ENCODE data around the gene BCAS3. TPM values are rescaled to one million over a fixed set of nuclear protein-coding genes. Genes with fewer than 3 reads are reported as not detected.

BCAS3 gene
- total and polyA plus RNA-seq, 2 experiments from 2014 or later: 18.0 to 20.2 TPM

- H3K4me2 ChIP-seq (ENCODE audit: unreplicated experiment): no peak overlapping the region
- H4K20me1 ChIP-seq (ENCODE audit: insufficient read depth): no peaks in the 10 kb centered on the region
- no peak overlapping the region for H3K4me3 ChIP-seq
- H2AFZ ChIP-seq: no peak overlapping the region
- in situ Hi-C loops (cut with MboI): no loop called here
- H3F3A ChIP-seq (ENCODE audit: insufficient read depth): no peaks in the 10 kb centered on the region
- no peaks in the 10 kb centered on the region for H3K27me3 ChIP-seq (replicated peaks; ENCODE audit: insufficient read depth)
- H3K9me3 ChIP-seq (ENCODE audit: low read depth): no peaks in the 10 kb centered on the region
- no peaks in the 10 kb centered on the region for H3K36me3 ChIP-seq (ENCODE audit: low read depth)
- no peak for TF ChIP-seq EZH2 (IDR thresholded peaks at IDR 0.05; ENCODE audit: insufficient read depth, poor library complexity, severe bottlenecking)
- TF ChIP-seq EZH2phosphoT487 (IDR thresholded peaks at IDR 0.05; ENCODE audit: insufficient read depth, low read depth): no peak
- H3K4me1 ChIP-seq (ENCODE audit: insufficient read depth): no peaks in the 10 kb centered on the region
- no peaks in the 10 kb centered on the region for H3K79me2 ChIP-seq (ENCODE audit: insufficient read depth)
- no peak overlapping the region for H3K27ac ChIP-seq
- 76 to 89% methylated on average over 2 of the region's 2 CpGs for WGBS, 2 experiments (ENCODE audit: low coverage in 1 of 2, low lambda C conversion rate in 2 of 2, missing lambda C conversion rate in 2 of 2)
- no peak for DNase-seq
- no peak overlapping the region for H3K9ac ChIP-seq
- no peaks in the 10 kb centered on the region for H3K9me2 ChIP-seq (ENCODE audit: insufficient read depth)
These were observed 242.5 kb downstream of the BCAS3 start for GRCh38 chr17:60920107-60920506.

GRCh38 chr17:60923000-60923399 is 245.3 kb downstream of the BCAS3 start:
- H3K4me2 ChIP-seq (ENCODE audit: unreplicated experiment): no peak overlapping the region
- H3K4me3 ChIP-seq: no peak overlapping the region
- H3K27ac ChIP-seq: no peak overlapping the region
- no peaks in the 10 kb centered on the region for H3F3A ChIP-seq (ENCODE audit: insufficient read depth)
- no peak overlapping the region for H3K9ac ChIP-seq
- no peak for DNase-seq
- 95 to 100% methylated on average over 1 of the region's 1 CpG for WGBS, 2 experiments (ENCODE audit: low coverage in 1 of 2, low lambda C conversion rate in 2 of 2, missing lambda C conversion rate in 2 of 2)
- in situ Hi-C loops (cut with MboI): no loop called here
- no peaks in the 10 kb centered on the region for H3K9me3 ChIP-seq (ENCODE audit: low read depth)
- H3K27me3 ChIP-seq (replicated peaks; ENCODE audit: insufficient read depth): no peaks in the 10 kb centered on the region
- no peaks in the 10 kb centered on the region for H3K4me1 ChIP-seq (ENCODE audit: insufficient read depth)
- H4K20me1 ChIP-seq (ENCODE audit: insufficient read depth): no peaks in the 10 kb centered on the region
- TF ChIP-seq EZH2phosphoT487 (IDR thresholded peaks at IDR 0.05; ENCODE audit: insufficient read depth, low read depth) (no peak), EZH2 (IDR thresholded peaks at IDR 0.05; ENCODE audit: insufficient read depth, poor library complexity, severe bottlenecking) (no peak)
- no peaks in the 10 kb centered on the region for H3K9me2 ChIP-seq (ENCODE audit: insufficient read depth)
- H3K36me3 ChIP-seq (ENCODE audit: low read depth): no peaks in the 10 kb centered on the region
- H3K79me2 ChIP-seq (ENCODE audit: insufficient read depth): no peaks in the 10 kb centered on the region
- no peak overlapping the region for H2AFZ ChIP-seq

GRCh38 chr17:60926466-60927183 is 249.0 kb downstream of the BCAS3 start:
- DNase-seq: no peak
- 79 to 84% methylated on average over 3 of the region's 3 CpGs for WGBS, 2 experiments (ENCODE audit: low coverage in 1 of 2, low lambda C conversion rate in 2 of 2, missing lambda C conversion rate in 2 of 2)
- no peaks in the 10 kb centered on the region for H3K79me2 ChIP-seq (ENCODE audit: insufficient read depth)
- no peaks in the 10 kb centered on the region for H3F3A ChIP-seq (ENCODE audit: insufficient read depth)
- no peaks in the 10 kb centered on the region for H3K9me3 ChIP-seq (ENCODE audit: low read depth)
- H3K27me3 ChIP-seq (replicated peaks; ENCODE audit: insufficient read depth): no peaks in the 10 kb centered on the region
- no peaks in the 10 kb centered on the region for H3K4me1 ChIP-seq (ENCODE audit: insufficient read depth)
- in situ Hi-C loops (cut with MboI): no loop called here
- H3K9ac ChIP-seq: no peak overlapping the region
- no peaks in the 10 kb centered on the region for H4K20me1 ChIP-seq (ENCODE audit: insufficient read depth)
- H3K4me3 ChIP-seq: no peak overlapping the region
- TF ChIP-seq EZH2 (IDR thresholded peaks at IDR 0.05; ENCODE audit: insufficient read depth, poor library complexity, severe bottlenecking): no peak
- no peak for TF ChIP-seq EZH2phosphoT487 (IDR thresholded peaks at IDR 0.05; ENCODE audit: insufficient read depth, low read depth)
- no peaks in the 10 kb centered on the region for H3K9me2 ChIP-seq (ENCODE audit: insufficient read depth)
- H3K4me2 ChIP-seq (ENCODE audit: unreplicated experiment): no peak overlapping the region
- no peaks in the 10 kb centered on the region for H3K36me3 ChIP-seq (ENCODE audit: low read depth)
- no peak overlapping the region for H2AFZ ChIP-seq
- no peak overlapping the region for H3K27ac ChIP-seq

DNA sequence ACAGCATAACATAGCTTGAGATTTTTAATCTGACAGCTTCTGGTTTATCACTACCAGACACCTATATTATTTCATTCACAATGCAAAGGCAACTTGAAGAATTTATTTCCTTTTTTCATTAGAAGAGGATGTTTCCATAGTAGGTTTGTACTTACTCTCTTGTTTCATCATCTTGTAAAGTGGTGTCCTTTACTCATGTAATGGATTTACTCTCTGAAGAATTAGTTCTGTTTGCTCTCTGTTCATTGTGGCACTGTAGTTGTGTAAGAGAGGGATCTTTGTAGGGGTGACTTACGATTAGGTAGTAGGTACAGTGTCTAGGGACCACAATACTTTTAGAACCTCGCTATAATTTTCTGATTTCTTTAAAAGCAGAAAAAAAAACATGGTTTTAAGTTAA is 256.1 kb downstream of the BCAS3 start:
- no peaks in the 10 kb centered on the region for H3K9me2 ChIP-seq (ENCODE audit: insufficient read depth)
- no peaks in the 10 kb centered on the region for H3K79me2 ChIP-seq (ENCODE audit: insufficient read depth)
- H3K4me1 ChIP-seq (ENCODE audit: insufficient read depth): no peaks in the 10 kb centered on the region
- no peak overlapping the region for H3K27ac ChIP-seq
- in situ Hi-C loops (cut with MboI): no loop called here
- H3K9ac ChIP-seq: no peak overlapping the region
- H3F3A ChIP-seq (ENCODE audit: insufficient read depth): no peaks in the 10 kb centered on the region
- no peak overlapping the region for H3K4me3 ChIP-seq
- H3K36me3 ChIP-seq (ENCODE audit: low read depth): no peaks in the 10 kb centered on the region
- no peak overlapping the region for H3K4me2 ChIP-seq (ENCODE audit: unreplicated experiment)
- 82 to 91% methylated on average over 2 of the region's 2 CpGs for WGBS, 2 experiments (ENCODE audit: low coverage in 1 of 2, low lambda C conversion rate in 2 of 2, missing lambda C conversion rate in 2 of 2)
- no peak for DNase-seq
- H3K9me3 ChIP-seq (ENCODE audit: low read depth): no peaks in the 10 kb centered on the region
- H4K20me1 ChIP-seq (ENCODE audit: insufficient read depth): no peaks in the 10 kb centered on the region
- TF ChIP-seq EZH2 (IDR thresholded peaks at IDR 0.05; ENCODE audit: insufficient read depth, poor library complexity, severe bottlenecking) (no peak), EZH2phosphoT487 (IDR thresholded peaks at IDR 0.05; ENCODE audit: insufficient read depth, low read depth) (no peak)
- H3K27me3 ChIP-seq (replicated peaks; ENCODE audit: insufficient read depth): no peaks in the 10 kb centered on the region
- no peak overlapping the region for H2AFZ ChIP-seq
